Endodermal cell (in vitro differentiated cells): Measurements from ENCODE around the gene GALNS. TPM values are rescaled to one million over a fixed set of nuclear protein-coding genes. Genes with fewer than 3 reads are reported as not detected.

Source experiments
- DNase-seq: peaks from one replicate; pipeline ENCODE4 v3.0.0-alpha.2; 2017
- H3K27ac ChIP-seq: 2 replicates; pipeline ENCODE4 v1.5.1; 2013; ENCODE audit warnings: mild to moderate bottlenecking, low read depth, low read length, moderate library complexity
- H3K27me3 ChIP-seq: 2 replicates; pipeline ENCODE4 v1.6.1; 2013; ENCODE audit warnings: mild to moderate bottlenecking, low read length, moderate library complexity; ENCODE audit not compliant: insufficient read depth, control insufficient read depth, poor library complexity, severe bottlenecking
- H3K36me3 ChIP-seq: 2 replicates; pipeline ENCODE4 v1.7.0; 2013; ENCODE audit warnings: mild to moderate bottlenecking, low read length, moderate library complexity; ENCODE audit not compliant: control insufficient read depth, insufficient read depth
- H3K4me1 ChIP-seq: one replicate; pipeline ENCODE4 v1.7.0; 2013; ENCODE audit warnings: low read length; ENCODE audit not compliant: control insufficient read depth, insufficient read depth
- H3K4me3 ChIP-seq: 2 replicates; pipeline ENCODE4 v1.5.1; 2013; ENCODE audit warnings: mild to moderate bottlenecking, low read length, moderate library complexity
- H3K9ac ChIP-seq: 2 replicates; pipeline ENCODE4 v1.6.1; 2013; ENCODE audit warnings: mild to moderate bottlenecking, low read length, moderate library complexity; ENCODE audit not compliant: poor library complexity, severe bottlenecking; ENCODE audit errors: extremely low read depth
- H3K9me3 ChIP-seq: 2 replicates; pipeline ENCODE4 v1.6.1; 2013; ENCODE audit warnings: mild to moderate bottlenecking, low read length, moderate library complexity; ENCODE audit not compliant: control insufficient read depth
- H3K27ac Mint-ChIP-seq: 2 replicates; pipeline ENCODE4 v1.8.0; 2020; ENCODE audit warnings: mixed read lengths
- H3K27me3 Mint-ChIP-seq: 2 replicates; pipeline ENCODE4 v1.8.0; 2021; ENCODE audit warnings: mild to moderate bottlenecking, mixed read lengths; ENCODE audit not compliant: insufficient read depth
- H3K36me3 Mint-ChIP-seq: 2 replicates; pipeline ENCODE4 v1.8.0; 2020; ENCODE audit warnings: low read depth, mixed read lengths
- H3K4me1 Mint-ChIP-seq: 2 replicates; pipeline ENCODE4 v1.8.0; 2020; ENCODE audit warnings: mixed read lengths
- H3K4me3 Mint-ChIP-seq: 2 replicates; pipeline ENCODE4 v1.8.0; 2020; ENCODE audit warnings: mild to moderate bottlenecking, moderate library complexity, mixed read lengths
- H3K9me3 Mint-ChIP-seq: 2 replicates; pipeline ENCODE4 v1.8.0; 2020; ENCODE audit warnings: mild to moderate bottlenecking, mixed read lengths
- CTCF ChIP-seq: fragments of 200-600 bp; sonication (generic); conservative IDR thresholded peaks from 2 replicates; pipeline ENCODE4 v1.5.0; 2021; ENCODE audit warnings: antibody characterized with exemption, mild to moderate bottlenecking
- WGBS, 2 experiments: methylation state at CpG; one replicate each; pipeline versions ENCODE4 v1.1.5 to v1.1.7; 2013; ENCODE audit warnings: missing lambda C conversion rate in 2 of 2, mixed read lengths in 1 of 2; ENCODE audit not compliant: insufficient coverage in 1 of 2, insufficient read length in 1 of 2; 5-methylcytosine and 5-hydroxymethylcytosine counted together
- total RNA-seq, 2 donors: library from RNA; stranded (reverse); fragmentation: NEBNext Ultra II Directional in 1 of 2; extraction: Animal tissue kit (Norgen Biotek cat#: 25700) in 1 of 2; gene quantifications; 2 replicates in 1 of 2; 3 replicates in 1 of 2; pipeline ENCODE4 v1.2.1, GENCODE V29; 2021

The GALNS gene
- total RNA-seq, 2 donors from 2014 or later, result 32.2 to 39.6 TPM

DNA sequence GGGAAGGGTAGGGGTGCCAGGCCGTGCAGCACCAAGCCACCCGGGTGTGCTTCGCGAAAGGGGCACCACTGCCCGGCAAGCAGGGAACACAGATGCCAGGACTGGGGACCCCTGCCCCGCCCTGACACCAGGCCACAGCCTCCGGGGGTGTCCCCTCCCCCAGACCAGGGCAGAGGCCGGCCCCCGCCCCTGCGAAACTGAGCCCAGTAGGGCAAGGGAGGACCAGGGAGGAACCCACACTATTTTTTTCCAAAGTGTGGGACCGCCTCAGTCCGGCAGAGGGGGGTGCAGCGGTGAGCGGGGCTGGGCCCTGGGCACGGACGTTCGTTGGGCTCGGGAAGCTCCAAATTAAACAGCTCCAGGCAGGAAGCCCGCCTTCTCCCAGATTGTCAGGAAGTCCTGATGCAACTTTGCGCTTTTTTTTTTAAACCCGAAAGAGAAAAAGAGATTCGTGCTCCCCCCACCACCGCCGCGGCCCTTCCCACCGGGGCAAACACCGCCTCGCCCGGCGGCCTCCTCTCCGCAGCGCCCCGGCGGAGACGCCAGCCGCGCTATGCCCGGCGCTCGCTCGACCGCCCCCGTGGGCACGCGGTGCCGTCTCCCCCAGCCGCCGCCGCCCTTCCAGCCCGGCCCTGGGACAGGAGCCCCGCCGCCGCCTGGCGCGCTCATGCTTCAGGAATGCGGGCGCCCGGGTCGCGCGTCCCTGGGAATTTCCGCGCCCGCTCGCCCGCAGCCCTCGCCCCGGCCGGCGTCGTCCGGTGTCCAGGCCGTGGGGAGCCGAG is 72.5 kb downstream of the GALNS start:
- no peaks in the 10 kb centered on the region for H3K9me3 ChIP-seq
- no peaks in the 10 kb centered on the region for H3K36me3 ChIP-seq
- Mint-ChIP-seq H3K27ac (peak overlapping the region; percentile 89), H3K36me3 (no peaks in the 10 kb centered on the region), H3K9me3 (no peaks in the 10 kb centered on the region), H3K4me1 (peaks cover 12% of the 10 kb centered on the region), H3K4me3 (peak overlapping the region; percentile 65), H3K27me3 (peaks cover 5% of the 10 kb centered on the region)
- H3K9ac ChIP-seq, result peak overlapping the region; percentile 79
- H3K27ac ChIP-seq, result no peak overlapping the region
- H3K27me3 ChIP-seq, result no peaks in the 10 kb centered on the region
- TF ChIP-seq CTCF, result peak; percentile 71
- H3K4me3 ChIP-seq, result peak overlapping the region; percentile 80
- DNase-seq, result peak; percentile 87
- peaks cover 10% of the 10 kb centered on the region for H3K4me1 ChIP-seq
- WGBS, 2 experiments, result 8 to 13% methylated on average over 26 to 74 of the region's 74 CpGs

GRCh38 chr16:88783391-88784073 is 73.2 kb downstream of the GALNS start:
- Mint-ChIP-seq H3K9me3 (no peaks in the 10 kb centered on the region), H3K4me3 (peak overlapping the region; percentile 65), H3K36me3 (no peaks in the 10 kb centered on the region), H3K27me3 (peaks cover 5% of the 10 kb centered on the region), H3K4me1 (peaks cover 12% of the 10 kb centered on the region), H3K27ac (no peak overlapping the region)
- H3K9ac ChIP-seq, result peak overlapping the region; percentile 79
- H3K4me1 ChIP-seq, result peaks cover 10% of the 10 kb centered on the region
- no peaks in the 10 kb centered on the region for H3K36me3 ChIP-seq
- H3K27ac ChIP-seq, result no peak overlapping the region
- WGBS, 2 experiments, result 80 to 86% methylated on average over 24 to 27 of the region's 27 CpGs
- H3K9me3 ChIP-seq, result no peaks in the 10 kb centered on the region
- no peak for TF ChIP-seq CTCF
- DNase-seq, result no peak
- H3K4me3 ChIP-seq, result peak overlapping the region; percentile 80
- no peaks in the 10 kb centered on the region for H3K27me3 ChIP-seq

DNA sequence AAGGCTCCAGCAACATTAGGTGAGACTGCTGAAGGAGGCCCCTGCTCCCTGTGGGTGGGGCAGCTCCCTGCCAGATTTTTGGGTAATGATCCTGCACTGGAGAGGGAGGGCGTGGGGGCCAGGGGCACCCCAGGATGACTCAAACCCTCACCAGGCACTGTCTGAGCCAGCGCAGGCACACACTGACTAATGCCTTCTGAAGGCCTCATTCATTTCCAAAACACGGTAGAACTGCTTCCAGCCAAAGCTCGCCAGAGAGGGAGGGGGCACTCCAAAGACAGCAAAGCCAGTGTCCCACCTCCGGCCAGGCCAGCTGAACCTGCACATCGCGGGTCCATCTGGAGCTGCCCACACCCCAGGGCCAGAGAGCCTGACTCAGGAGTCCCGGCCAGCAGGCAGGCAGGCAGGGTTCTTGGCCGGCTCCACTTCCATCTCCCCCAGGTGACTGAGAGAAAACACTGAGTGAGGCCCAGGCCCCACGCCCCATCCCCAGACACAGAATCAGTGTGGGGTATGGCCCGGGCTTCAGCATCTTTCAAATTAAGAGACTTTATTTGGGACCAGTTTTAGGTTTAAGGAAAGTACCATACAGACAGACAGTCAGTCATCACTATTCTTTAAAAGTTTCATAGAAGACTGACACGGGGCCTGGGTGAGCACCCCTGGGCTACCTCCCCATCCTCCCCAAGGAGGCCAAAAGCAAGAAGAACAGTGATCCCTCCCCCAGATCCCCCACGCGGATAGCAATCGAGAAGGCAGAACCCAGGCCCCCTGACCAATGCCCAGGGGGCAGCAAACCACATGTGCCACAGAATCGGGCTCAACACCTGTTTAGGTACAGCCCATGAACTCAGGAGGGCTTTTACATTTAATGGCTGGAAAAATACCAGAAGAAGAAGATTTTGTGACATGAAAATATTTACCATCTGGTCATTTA is 74.0 kb downstream of the GALNS start:
- Mint-ChIP-seq H3K4me1 (peaks cover 18% of the 10 kb centered on the region), H3K27me3 (peaks cover 2% of the 10 kb centered on the region), H3K27ac (no peak overlapping the region), H3K9me3 (no peaks in the 10 kb centered on the region), H3K4me3 (peak overlapping the region; percentile 65), H3K36me3 (no peaks in the 10 kb centered on the region)
- no peak for DNase-seq
- Histone ChIP-seq H3K4me1 (peaks cover 11% of the 10 kb centered on the region), H3K27ac (no peak overlapping the region), H3K4me3 (no peak overlapping the region), H3K27me3 (no peaks in the 10 kb centered on the region), H3K9ac (no peak overlapping the region), H3K36me3 (no peaks in the 10 kb centered on the region), H3K9me3 (no peaks in the 10 kb centered on the region)
- TF ChIP-seq CTCF, result no peak
- 83 to 86% methylated on average over 6 to 16 of the region's 16 CpGs for WGBS, 2 experiments
